ENCODE measurements around the gene FN1. TPM values are rescaled to one million over a fixed set of nuclear protein-coding genes. Genes with fewer than 3 reads are reported as not detected.

The FN1 gene
- total and polyA plus RNA-seq, 2 of the 8 experiments (the other 6 are each of a cell fraction or from before 2014, with no cell fraction given) = 42.9 to 109 TPM

DNA sequence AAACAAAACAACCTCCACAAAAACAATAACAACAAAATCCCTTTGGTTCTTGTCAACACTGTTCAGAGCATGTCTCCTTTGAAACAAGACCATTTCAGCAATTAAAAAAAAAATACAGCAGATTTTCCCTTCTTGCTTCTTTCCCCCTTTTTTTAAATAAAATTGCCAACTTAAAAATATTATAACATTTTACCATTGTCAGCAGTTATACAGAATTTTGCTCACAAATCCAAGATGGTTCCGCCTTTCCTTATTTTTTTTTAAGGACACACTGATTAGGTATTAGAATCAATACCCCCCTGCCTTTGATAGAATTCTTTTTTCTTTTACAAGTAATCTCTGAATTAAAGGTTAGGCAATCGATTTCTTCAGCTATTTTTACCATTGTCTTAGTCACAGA is 48.7 kb upstream of the FN1 start:
- FAIRE-seq = no peak
- Histone ChIP-seq H2AFZ (ENCODE audit: low read length) (no peak overlapping the region), H3K23me2 (ENCODE audit: low read depth, low read length) (no peaks in the 10 kb centered on the region)

More for the DNA sequence above, 48.7 kb upstream of the FN1 start:
- Histone ChIP-seq H3K9ac (replicated peaks in 1 of 4; ENCODE audit: extremely low read depth in 1 of 4, low read depth in 3 of 4, low read length in 3 of 4) (no peak overlapping the region), H3K56ac (replicated peaks; ENCODE audit: insufficient read length, low read depth, low read length) (no peak overlapping the region), H2AK5ac (ENCODE audit: low read depth, low read length) (no peak overlapping the region), H2BK12ac (ENCODE audit: low read depth, low read length) (no peak overlapping the region), H3K4me3 (ENCODE audit: extremely low read depth in 1 of 4, insufficient read depth in 2 of 4, low read depth in 3 of 4, low read length in 4 of 4) (no peak overlapping the region), H2BK5ac (ENCODE audit: low read depth, low read length) (no peak overlapping the region), H3K36me3 (ENCODE audit: control insufficient read depth in 2 of 4, insufficient read depth in 4 of 4, low read length in 3 of 4) (no peaks in the 10 kb centered on the region), H3K9me3 (ENCODE audit: insufficient read depth in 2 of 2, low read depth in 1 of 2, low read length in 1 of 2) (no peaks in the 10 kb centered on the region), H2BK15ac (ENCODE audit: low read length) (no peak overlapping the region), H3K4me1 (replicated peaks in 1 of 4; ENCODE audit: control insufficient read depth in 3 of 4, insufficient read depth in 4 of 4, low read length in 3 of 4) (no peaks in the 10 kb centered on the region), H3K4ac (replicated peaks; ENCODE audit: insufficient read length, low read depth, low read length) (no peak overlapping the region), H4K91ac (replicated peaks; ENCODE audit: insufficient read length, low read length) (no peak overlapping the region), H3K27ac (ENCODE audit: low read depth, low read length) (no peak overlapping the region), H3K79me1 (ENCODE audit: low read depth, low read length) (no peaks in the 10 kb centered on the region), H3K79me2 (ENCODE audit: control insufficient read depth in 1 of 2, insufficient read depth in 2 of 2, low read length in 2 of 2) (no peaks in the 10 kb centered on the region), H3K14ac (ENCODE audit: insufficient read length) (no peak overlapping the region), H4K5ac (ENCODE audit: insufficient read length, low read depth, low read length) (no peak overlapping the region), H3K23ac (ENCODE audit: insufficient read length) (no peak overlapping the region), H2BK20ac (ENCODE audit: low read length) (no peak overlapping the region), H3K18ac (ENCODE audit: extremely low read depth, low read length) (no peak overlapping the region), H2BK120ac (replicated peaks; ENCODE audit: low read depth, low read length) (no peak overlapping the region), H4K20me1 (replicated peaks in 1 of 2; ENCODE audit: control insufficient read depth in 1 of 2, insufficient read depth in 2 of 2, low read length in 2 of 2) (no peaks in the 10 kb centered on the region), H3K4me2 (ENCODE audit: insufficient read depth in 1 of 2, low read depth in 2 of 2, low read length in 2 of 2) (no peak overlapping the region), H3K27me3 (replicated peaks in 1 of 4; ENCODE audit: control insufficient read depth in 3 of 4, extremely low read depth in 1 of 4, insufficient read depth in 3 of 4, low read length in 3 of 4) (no peaks in the 10 kb centered on the region), H4K8ac (ENCODE audit: extremely low read depth, insufficient read depth, low read length) (no peak overlapping the region)
- WGBS, 2 experiments (ENCODE audit: extremely low coverage in 1 of 2, insufficient coverage in 1 of 2, insufficient read length in 1 of 2, insufficient replicate concordance in 2 of 2, low coverage in 1 of 2, low lambda C conversion rate in 2 of 2, missing lambda C conversion rate in 1 of 2) = 88% methylated on average over 2 of the region's 2 CpGs; no CpG with 5 or more reads in 1 of the 2 experiments
- POLR2A ChIA-PET (ENCODE audit: partially characterized antibody) = no interaction called here
- DNase-seq (ENCODE audit: low read depth in 1 of 2, low spot score in 2 of 2) = no peak
- CTCF ChIA-PET (ENCODE audit: partially characterized antibody) = interaction anchor here (0.9 kb wide), 1 partner anchor 311 kb away, joined by 3 read pairs; no protein-coding TSS in a partner anchor
- TF ChIP-seq GTF2F1 (IDR thresholded peaks at IDR 0.05; ENCODE audit: borderline replicate concordance, low read depth, low read length) = no peak
- TF ChIP-seq TBP (IDR thresholded peaks at IDR 0.05; ENCODE audit: low read depth, low read length) = no peak
- no peak for TF ChIP-seq SIRT6 (IDR thresholded peaks at IDR 0.05; ENCODE audit: low read length)
